ELR (cell line): ENCODE data around the gene ZP2.
"Not testable (repeated sequence)": the region's sequence is repeated elsewhere in the genome, so short reads cannot be mapped to it uniquely, and the experiment has no call there.

Source experiments
- DNase-seq: peaks from one replicate; pipeline ENCODE4 v3.0.0-alpha.2; 2015; ENCODE audit warnings: low read depth

Gene ZP2

GRCh38 chr16:21211486-21211885 is at the start of gene ZP2:
Gene ZP2, minus strand, starts transcription at chr16:21211574. Its CDS starts 27 bp downstream, at chr16:21211547.
- DNase-seq, result no peak

DNA sequence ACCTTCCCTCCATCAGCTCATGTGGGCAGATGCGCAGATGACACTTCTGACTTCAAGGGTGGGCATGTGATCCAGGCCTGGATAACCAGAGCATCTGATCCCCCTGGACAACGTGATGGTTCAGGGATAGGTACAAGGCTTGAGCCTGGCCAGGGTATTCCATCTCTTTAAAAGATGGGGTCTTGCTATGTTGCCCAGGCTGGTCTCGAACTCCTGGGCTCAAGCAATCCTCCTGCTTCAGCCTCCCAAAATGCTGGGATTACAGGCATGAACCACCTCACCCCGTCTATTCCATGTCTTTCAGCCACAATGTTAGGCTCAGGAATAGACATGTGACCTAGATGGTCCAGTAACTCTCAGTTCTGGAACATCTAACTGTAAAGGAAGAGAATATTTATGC is 45.9 kb upstream of the ZP2 start:
- no peak for DNase-seq

GRCh38 chr16:21256636-21257035 is 45.3 kb upstream of the ZP2 start:
- no peak for DNase-seq

- DNase-seq, result no peak
Measured at GRCh38 chr16:21253470-21253869, 42.1 kb upstream of the ZP2 start.

- DNase-seq, result no peak
Measured at GRCh38 chr16:21250072-21250923, 38.9 kb upstream of the ZP2 start.

- not testable (repeated sequence) for DNase-seq
Measured at GRCh38 chr16:21248179-21248578, 36.8 kb upstream of the ZP2 start.

DNA sequence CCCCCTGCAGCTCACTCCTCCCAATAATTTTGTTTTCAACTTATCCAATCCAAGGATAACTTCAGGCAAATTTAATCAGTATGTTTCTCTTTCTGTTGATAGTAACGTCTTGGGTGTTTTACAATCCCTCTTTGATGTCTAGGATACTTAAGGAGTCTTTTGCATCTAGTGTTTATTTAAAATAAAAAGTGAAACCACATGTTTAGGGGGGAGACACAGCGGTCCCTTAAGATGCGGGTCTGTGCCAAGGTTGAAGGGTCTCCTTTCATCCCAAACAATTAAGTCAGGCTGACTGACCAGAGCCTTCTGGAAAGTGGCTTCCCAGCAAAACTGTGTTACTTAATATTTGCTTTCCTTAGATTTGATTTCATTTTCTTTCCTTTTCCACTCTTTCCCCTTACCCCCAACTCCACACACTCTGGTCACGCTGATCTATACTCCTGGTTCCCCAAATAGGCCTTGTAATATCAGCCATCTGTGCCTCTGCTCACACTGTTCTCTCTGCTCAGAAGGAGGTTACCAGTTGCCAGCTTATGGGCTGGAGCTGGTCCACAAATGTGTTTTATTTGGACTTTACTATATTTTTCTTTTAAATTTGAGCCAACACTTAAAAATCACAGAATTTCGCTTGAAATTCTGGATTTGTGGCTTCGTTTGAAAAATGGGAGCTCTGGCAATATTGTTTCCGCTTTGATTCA is 33.3 kb upstream of the ZP2 start:
- DNase-seq, result no peak

- no peak for DNase-seq
Measured at GRCh38 chr16:21242756-21243155, 31.4 kb upstream of the ZP2 start.

- DNase-seq, result no peak
Measured at GRCh38 chr16:21239646-21240045, 28.3 kb upstream of the ZP2 start.

- no peak for DNase-seq
Measured at GRCh38 chr16:21236831-21237230, 25.5 kb upstream of the ZP2 start.

DNA sequence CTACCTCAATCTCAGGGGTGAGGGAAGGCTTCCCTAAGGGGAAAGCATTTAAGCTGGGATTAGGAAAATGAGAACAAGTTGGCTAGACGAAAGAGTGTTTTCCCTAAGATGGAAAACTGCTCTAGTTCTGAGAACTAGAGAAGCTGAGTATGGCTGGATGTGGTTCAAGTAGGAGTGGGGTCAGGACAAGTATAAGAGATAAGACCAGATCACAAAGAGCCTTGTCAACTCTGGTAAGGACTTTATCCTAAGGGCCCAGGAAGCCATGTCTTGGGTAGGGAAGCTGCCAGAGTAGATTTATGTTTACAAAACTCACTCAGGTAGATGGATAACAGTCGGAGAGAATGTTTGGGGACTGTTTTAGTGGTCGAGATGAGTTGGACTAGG is 23.8 kb upstream of the ZP2 start:
- DNase-seq, result no peak

- no peak for DNase-seq
Measured at GRCh38 chr16:21233521-21234150, 22.3 kb upstream of the ZP2 start, which contains the start of gene ANKS4B. Gene ANKS4B, plus strand, starts transcription at chr16:21233699. Its CDS starts 39 bp downstream, at chr16:21233738.

- DNase-seq, result no peak
Measured at GRCh38 chr16:21233045-21233520, 21.7 kb upstream of the ZP2 start.

DNA sequence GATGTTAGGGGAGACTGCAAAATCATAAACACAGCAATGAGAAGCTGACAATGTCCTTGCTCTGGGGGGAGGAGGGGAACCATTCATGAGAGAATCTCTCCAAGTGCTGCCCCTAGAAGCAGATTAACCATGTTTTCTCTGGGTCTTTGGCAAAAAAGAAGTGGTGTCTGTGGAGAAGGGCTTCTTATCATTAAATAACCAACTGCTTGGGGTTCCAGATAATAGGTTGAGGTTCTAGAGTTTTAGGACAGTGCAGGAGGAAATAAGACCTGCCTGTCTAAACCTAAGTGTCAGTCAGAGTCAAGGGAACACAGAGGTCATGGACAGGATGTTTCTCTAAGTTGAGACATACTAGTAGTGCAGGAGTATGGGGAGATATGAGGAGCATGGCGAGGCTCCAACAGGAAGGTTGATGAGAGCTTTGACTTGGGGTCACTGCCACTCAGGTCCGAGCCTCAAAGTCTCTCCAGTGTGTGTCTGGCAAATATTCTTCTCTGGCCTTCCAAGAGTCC is 17.0 kb upstream of the ZP2 start:
- DNase-seq, result no peak

DNA sequence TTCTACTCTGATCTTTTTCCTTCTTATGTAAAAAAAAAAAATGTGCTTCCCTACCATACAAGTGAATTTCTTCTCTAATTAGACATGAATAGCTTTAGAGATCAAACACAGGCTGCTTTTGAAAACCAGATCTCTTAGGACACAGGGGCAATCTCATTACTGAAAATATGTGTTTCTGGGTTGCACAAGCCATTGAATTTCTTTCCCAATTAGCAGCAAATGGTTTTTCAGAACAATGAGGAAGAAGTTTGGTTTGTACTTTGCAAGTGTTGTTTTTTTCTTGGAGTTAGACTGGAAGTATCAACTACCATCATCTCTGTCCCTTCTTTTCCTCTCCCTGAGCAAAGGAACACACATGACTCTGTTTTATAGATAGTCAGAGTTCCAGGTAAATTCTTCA is 16.5 kb upstream of the ZP2 start:
- no peak for DNase-seq

- no peak for DNase-seq
Measured at GRCh38 chr16:21226749-21227148, 15.4 kb upstream of the ZP2 start.

DNA sequence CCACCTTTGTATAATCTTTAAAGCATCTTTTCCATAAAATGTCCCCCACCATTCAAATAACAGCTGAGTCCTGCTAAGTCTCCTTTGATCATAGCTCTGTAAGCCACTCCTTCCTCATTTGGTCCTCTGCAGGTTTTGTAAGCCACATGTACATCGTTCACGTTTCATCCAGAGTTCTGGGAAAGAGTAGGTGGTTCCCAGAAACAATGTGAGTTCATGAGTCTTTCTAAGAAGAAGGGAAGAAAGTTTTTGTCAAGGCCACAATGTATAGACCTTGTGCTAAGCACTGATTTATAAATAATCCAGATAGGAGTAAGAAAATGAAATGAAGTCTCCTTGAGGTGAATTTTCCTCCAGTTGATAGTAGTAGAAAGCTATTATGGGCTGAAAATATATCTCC is 13.4 kb upstream of the ZP2 start:
- DNase-seq, result no peak

- no peak for DNase-seq
Measured at GRCh38 chr16:21223787-21224186, 12.4 kb upstream of the ZP2 start.

GRCh38 chr16:21222495-21223337 is 11.3 kb upstream of the ZP2 start:
- peak; percentile 1 for DNase-seq

- no peak for DNase-seq
Measured at GRCh38 chr16:21219551-21219950, 8.2 kb upstream of the ZP2 start.

DNA sequence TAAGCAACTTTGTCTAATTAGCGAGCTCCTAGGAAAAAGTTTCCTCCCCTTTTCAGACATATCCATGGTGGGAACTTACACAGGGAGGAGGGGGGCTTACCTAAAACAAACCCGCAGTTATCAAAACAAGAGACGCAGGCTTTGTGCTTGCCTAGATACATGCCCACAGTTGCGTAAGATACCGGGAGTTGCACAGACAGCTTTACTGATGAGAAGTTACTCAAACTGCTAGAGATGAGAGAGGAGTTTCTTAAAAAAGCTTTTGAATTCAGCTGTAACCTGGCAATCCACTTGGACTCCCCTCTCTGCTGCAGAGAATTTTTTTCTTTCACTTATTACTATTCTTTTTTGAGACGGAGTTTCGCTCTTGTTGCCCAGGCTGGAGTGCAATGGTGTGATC is 6.8 kb upstream of the ZP2 start:
- DNase-seq, result no peak

GRCh38 chr16:21217121-21217520 is 5.7 kb upstream of the ZP2 start:
- no peak for DNase-seq
